HG02884 (cell line): ENCODE results near the gene NUDT15.
A peak's percentile ranks its signal among the peaks of the same experiment; 100 is the strongest.
"Not testable (repeated sequence)": the region's sequence is repeated elsewhere in the genome, so short reads cannot be mapped to it uniquely, and the experiment has no call there.

ENCODE experiments used
- ATAC-seq: cut with Tn5 transposase; IDR thresholded peaks from one replicate; pipeline ENCODE4 v1.9.1; 2021; ENCODE audit warnings: mild to moderate bottlenecking, moderate library complexity; ENCODE audit not compliant: unreplicated experiment

NUDT15 gene

GRCh38 chr13:48037346-48038173, at the start of gene NUDT15:
NUDT15 (plus strand) TSS chr13:48037726; CDS start chr13:48037747, 21 bp downstream.
- peak; percentile 88 for ATAC-seq

DNA sequence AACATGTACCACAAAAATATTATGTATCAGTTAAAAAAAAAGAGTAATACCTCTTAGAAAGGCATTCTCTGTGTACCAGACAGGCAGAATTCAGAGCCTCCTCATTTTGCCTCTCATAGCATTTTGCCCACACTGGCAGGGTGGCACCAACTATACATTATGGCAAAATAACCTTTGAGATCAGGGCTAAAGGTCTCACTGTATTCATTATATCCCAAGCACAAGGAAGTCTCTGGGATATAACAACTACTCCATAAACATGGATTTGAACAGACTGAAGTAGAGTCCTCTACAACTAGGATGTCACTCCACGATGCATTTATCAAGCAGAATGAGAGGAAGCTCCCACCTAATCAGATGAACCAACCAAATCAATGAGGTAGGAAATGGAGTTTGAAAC, 47.1 kb upstream of the NUDT15 start:
- ATAC-seq = no peak

DNA sequence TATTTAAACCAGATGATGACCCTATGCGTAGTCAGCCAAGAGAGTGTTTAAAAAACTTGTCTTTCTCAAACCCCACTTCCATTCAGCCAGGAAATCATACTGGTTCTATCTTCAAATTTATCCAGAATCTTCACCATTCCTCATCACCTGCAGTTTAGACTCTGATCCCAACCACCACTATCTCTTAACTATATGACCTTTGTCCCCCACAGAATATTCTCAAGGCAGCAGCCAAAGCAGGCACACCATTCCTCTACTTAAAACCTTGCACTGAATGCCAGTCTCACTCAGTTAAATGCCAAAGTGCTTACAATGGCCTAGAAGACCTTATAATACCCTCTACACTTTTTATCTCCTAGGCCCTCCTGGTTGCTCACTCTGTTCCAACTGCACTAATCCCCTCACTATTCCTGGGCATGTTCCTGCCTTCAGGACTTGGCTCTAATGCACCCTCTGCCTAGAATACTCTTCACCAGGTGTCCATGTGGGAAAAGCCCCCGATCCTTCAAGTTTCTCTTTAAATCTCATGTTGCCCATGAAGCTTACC, 46.5 kb upstream of the NUDT15 start:
- ATAC-seq = no peak

GRCh38 chr13:47991859-47992258, 45.7 kb upstream of the NUDT15 start:
- ATAC-seq = no peak

- ATAC-seq = no peak
Measured at GRCh38 chr13:47997384-47997783, 40.1 kb upstream of the NUDT15 start.

DNA sequence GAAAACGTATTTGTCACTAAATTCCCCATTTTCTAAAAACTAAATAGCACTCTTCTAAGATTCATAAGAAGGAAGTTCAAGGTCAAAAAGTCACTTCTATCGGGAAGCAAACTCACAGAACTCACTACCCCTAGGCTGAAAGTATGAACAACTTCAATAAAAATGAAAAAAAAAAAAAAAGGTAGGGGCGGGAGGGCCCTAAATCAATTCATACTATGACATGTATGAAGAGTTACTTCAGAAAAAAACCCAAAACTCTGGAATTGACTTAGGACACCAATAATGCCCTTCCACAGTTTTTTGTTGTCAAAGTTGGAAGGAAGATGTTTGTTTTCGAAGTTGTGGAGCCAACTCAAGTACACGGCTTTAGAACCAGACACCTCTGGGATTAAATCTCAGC, 37.6 kb upstream of the NUDT15 start:
- ATAC-seq = no peak

GRCh38 chr13:48000559-48001113, 36.9 kb upstream of the NUDT15 start:
- ATAC-seq = peak; percentile 29

DNA sequence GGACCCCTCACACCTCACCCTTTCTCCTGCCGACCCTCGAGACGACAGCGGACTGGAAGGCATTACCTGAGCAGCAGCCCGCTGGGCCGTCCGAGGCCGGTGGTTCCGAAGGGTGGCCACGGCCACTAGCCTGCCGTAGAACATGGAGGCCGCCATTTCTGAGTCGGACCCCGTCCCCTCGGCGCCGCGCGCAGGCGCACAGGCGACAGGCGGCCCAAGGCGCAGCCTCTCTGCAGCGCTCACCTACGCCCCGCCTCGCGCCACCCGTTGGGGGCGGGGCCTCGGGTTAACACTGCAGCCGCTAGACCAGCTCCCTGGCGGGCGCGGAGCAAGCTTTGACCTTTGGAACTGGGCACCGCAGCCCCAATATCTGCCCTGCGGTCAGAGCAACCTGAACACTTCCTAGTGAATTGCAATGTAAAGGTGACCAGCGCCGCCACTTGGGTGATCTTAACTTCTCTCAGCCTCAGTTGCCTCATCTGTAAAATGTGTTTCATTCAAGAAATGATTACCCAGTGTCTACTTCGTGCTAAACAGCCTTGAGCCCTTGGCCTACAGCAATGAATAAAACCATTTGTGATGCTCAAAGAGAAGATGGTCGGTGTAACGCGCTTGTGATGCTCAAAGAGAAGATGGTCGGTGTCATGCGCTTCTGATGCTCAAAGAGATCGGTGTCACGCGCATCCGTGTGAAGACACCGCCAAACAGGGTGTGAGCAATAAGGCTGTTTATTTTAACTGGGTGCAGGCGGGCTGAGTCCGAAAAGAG, 36.2 kb upstream of the NUDT15 start, which contains the start of gene SUCLA2:
SUCLA2 (minus strand) TSS at position 160 of the 768 bp plus-strand sequence; CDS start at position 156, 4 bp downstream.
- ATAC-seq = peak; percentile 98

DNA sequence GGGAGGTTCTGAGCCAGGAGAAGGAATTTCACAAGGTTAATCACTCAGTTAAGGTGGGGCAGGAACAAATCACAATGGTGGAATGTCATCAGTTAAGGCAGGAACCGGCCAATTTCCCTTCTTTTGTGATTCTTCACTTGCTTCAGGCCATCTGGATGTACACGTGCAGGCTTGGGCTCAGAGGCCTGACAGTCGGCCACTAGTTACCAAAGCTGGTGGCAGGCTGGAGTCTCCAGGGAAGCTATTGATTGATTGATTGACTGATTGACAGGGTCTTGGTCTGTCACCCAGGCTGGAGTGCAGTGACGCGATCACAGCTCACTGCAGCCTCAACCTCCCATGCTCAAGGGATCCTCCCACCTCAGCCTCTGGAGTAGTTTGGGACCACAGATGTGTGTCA, 35.5 kb upstream of the NUDT15 start:
- ATAC-seq = not testable (repeated sequence)

GRCh38 chr13:48004201-48004600, 33.3 kb upstream of the NUDT15 start:
- ATAC-seq = no peak

DNA sequence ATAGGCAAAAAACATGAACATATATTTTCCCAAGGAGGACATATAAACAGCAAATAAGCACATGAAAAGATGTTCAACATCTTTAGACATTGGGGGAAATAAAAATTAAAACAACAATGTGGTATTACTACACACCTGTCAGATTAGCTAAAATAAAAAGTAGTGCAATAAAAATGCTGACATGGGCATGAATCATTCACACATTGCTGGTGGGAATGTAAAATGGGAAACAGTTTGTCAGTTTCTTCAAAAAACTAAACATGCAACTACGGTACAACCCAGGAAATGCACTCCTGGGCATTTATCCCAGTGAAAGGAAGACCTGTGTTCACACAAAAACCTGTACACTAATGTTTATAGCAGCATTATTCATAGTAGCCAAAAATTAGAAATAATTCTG, 31.1 kb upstream of the NUDT15 start:
- no peak for ATAC-seq

- no peak for ATAC-seq
Measured at GRCh38 chr13:48009284-48009683, 28.2 kb upstream of the NUDT15 start.

GRCh38 chr13:48010698-48011097, 26.8 kb upstream of the NUDT15 start:
- no peak for ATAC-seq

- ATAC-seq = no peak
Measured at GRCh38 chr13:48012668-48013067, 24.9 kb upstream of the NUDT15 start.

DNA sequence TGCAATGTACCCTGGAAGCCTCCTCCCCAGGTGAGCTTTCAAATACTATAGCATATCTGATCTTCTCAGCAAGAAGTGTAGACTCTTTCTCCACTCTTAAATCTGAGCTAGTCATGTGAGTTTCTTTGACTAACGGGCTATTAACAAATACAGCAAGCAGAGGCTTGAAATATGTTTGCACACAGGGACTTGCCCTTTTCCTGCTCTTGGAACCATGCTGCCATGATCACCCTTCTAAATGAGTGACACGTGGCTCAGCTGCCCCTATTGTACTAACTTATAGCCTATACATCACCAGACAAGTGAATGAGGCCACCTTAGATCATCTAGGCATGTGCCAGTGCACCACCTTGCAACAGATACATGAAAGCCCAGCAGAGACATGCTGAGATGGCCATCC, 23.2 kb upstream of the NUDT15 start:
- ATAC-seq = no peak

DNA sequence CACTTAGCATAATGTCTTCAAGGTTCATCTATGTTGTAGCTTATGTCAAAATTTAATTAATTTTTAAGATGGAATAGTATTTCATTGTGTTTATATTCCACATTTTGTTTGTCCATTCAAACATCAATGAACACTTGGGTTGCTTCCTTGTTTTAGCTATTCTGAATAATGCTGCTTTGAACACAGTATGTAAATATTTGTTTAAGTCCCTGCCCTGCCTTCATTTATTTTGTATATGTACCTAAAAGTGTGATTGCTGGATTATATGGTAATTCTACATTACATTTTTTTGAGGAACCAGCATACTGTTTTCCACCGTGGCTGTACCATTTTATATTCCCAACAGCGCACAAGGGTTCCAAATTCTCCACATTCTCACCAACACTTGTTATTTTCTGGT, 18.9 kb upstream of the NUDT15 start:
- no peak for ATAC-seq

GRCh38 chr13:48019796-48020195, 17.7 kb upstream of the NUDT15 start:
- no peak for ATAC-seq

GRCh38 chr13:48028066-48028465, 9.5 kb upstream of the NUDT15 start:
- ATAC-seq = no peak

DNA sequence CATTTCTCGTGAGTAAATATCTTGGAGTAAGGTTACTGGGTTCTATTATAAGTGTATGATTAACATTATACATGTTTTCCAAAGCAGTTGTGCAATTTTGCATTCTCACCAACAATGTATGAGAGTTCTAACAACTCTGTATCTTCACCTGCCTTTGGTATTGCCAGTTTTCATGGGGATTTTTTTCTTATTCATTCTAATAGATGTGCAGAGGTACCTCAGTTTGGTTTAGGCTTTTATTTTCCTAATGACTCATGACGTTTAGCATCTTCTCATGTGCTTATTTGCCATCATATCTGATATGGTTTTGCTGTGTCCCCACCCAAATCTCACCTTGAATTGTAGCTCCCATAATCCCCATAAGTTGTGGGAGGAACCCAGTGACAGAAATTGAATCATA, 7.7 kb upstream of the NUDT15 start:
- no peak for ATAC-seq

- ATAC-seq = no peak
Measured at GRCh38 chr13:48038761-48039160, 1.2 kb downstream of the NUDT15 start.

DNA sequence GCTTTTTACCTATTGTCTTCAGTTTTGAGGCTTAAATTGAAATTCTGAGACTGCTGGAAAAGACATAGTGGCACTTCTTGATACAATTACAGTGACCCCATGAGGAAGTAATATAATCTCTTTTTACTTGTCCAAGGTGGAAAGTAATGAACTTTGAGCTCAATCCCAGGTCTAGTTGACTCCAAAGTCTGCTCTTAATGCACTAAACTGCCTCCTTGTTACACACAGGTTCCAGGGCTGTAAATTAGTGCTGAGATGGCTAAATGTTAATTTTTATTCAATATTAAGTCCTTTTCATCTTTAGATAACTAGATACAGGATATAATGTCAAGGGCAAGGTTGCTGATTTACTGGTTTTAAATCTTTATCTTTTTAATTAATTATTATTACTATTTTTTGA, 2.5 kb downstream of the NUDT15 start:
- ATAC-seq = no peak
